GM21423 (cell line): ENCODE measurements around the gene DMRT1.
"Not testable (repeated sequence)": the region's sequence is repeated elsewhere in the genome, so short reads cannot be mapped to it uniquely, and the experiment has no call there.

Source experiments
- ATAC-seq: cut with Tn5 transposase; IDR thresholded peaks from one replicate; pipeline ENCODE4 v1.9.1; 2021; ENCODE audit warnings: mild to moderate bottlenecking, moderate library complexity; ENCODE audit not compliant: unreplicated experiment

Gene DMRT1

GRCh38 chr9:859251-859650, 17.8 kb downstream of the DMRT1 start:
- peak; percentile 100 for ATAC-seq

GRCh38 chr9:860706-861105, 19.2 kb downstream of the DMRT1 start:
- ATAC-seq = no peak

GRCh38 chr9:861525-861924, 20.0 kb downstream of the DMRT1 start:
- not testable (repeated sequence) for ATAC-seq

- ATAC-seq = no peak
These were observed 33.8 kb downstream of the DMRT1 start for GRCh38 chr9:875119-875962.

GRCh38 chr9:876425-876824, 34.9 kb downstream of the DMRT1 start:
- no peak for ATAC-seq

GRCh38 chr9:878239-878638, 36.7 kb downstream of the DMRT1 start:
- ATAC-seq = no peak

GRCh38 chr9:880725-881124, 39.2 kb downstream of the DMRT1 start:
- no peak for ATAC-seq

- ATAC-seq = no peak
These were observed 41.0 kb downstream of the DMRT1 start for GRCh38 chr9:882416-882924.

GRCh38 chr9:883011-883410, 41.5 kb downstream of the DMRT1 start:
- ATAC-seq = no peak

GRCh38 chr9:886886-887285, 45.4 kb downstream of the DMRT1 start:
- ATAC-seq = no peak

GRCh38 chr9:892123-892522, 50.6 kb downstream of the DMRT1 start:
- ATAC-seq = no peak

- ATAC-seq = no peak
These were observed 51.6 kb downstream of the DMRT1 start for GRCh38 chr9:893115-893514.

GRCh38 chr9:893843-894420, 52.4 kb downstream of the DMRT1 start:
- peak; percentile 100 for ATAC-seq

GRCh38 chr9:899440-900184, 58.1 kb downstream of the DMRT1 start:
- ATAC-seq = no peak

- ATAC-seq = no peak
These were observed 62.4 kb downstream of the DMRT1 start for GRCh38 chr9:903886-904285.

- no peak for ATAC-seq
These were observed 64.4 kb downstream of the DMRT1 start for GRCh38 chr9:905906-906305.

- ATAC-seq = no peak
These were observed 67.2 kb downstream of the DMRT1 start for GRCh38 chr9:908536-909205.

- no peak for ATAC-seq
These were observed 69.5 kb downstream of the DMRT1 start for GRCh38 chr9:911005-911404.

- no peak for ATAC-seq
These were observed 71.3 kb downstream of the DMRT1 start for GRCh38 chr9:912776-913175.

GRCh38 chr9:913526-913925, 72.0 kb downstream of the DMRT1 start:
- not testable (repeated sequence) for ATAC-seq

- ATAC-seq = no peak
These were observed 76.2 kb downstream of the DMRT1 start for GRCh38 chr9:917730-918129.
